HG03460 (cell line): ENCODE results near the gene XRCC1.
"Not testable (repeated sequence)": the region's sequence is repeated elsewhere in the genome, so short reads cannot be mapped to it uniquely, and the experiment has no call there.

ENCODE experiments used
- ATAC-seq: cut with Tn5 transposase; IDR thresholded peaks from one replicate; pipeline ENCODE4 v1.9.1; 2021; ENCODE audit not compliant: unreplicated experiment

XRCC1 gene

GRCh38 chr19:43575156-43575950 lies at the start of gene XRCC1, which contains the start of gene PINLYP:
TSS of gene XRCC1 (minus strand) at chr19:43575527. CDS start at chr19:43575458, 69 bp downstream.
TSS of gene PINLYP (plus strand) at chr19:43575801. CDS start at chr19:43577192, 1,391 bp downstream.
- ATAC-seq: peak; percentile 94

GRCh38 chr19:43624933-43625332 lies 49.6 kb upstream of the XRCC1 start:
- ATAC-seq: no peak

GRCh38 chr19:43623889-43624670 lies 48.8 kb upstream of the XRCC1 start:
- ATAC-seq: no peak

GRCh38 chr19:43622956-43623355 lies 47.6 kb upstream of the XRCC1 start:
- ATAC-seq: no peak

- no peak for ATAC-seq
Observed at GRCh38 chr19:43622070-43622469, 46.7 kb upstream of the XRCC1 start.

GRCh38 chr19:43620061-43621001 lies 45.0 kb upstream of the XRCC1 start:
- ATAC-seq: no peak

GRCh38 chr19:43619262-43620060 lies 44.1 kb upstream of the XRCC1 start, which contains the start of gene ZNF428:
TSS of gene ZNF428 (minus strand) at chr19:43619629. CDS start at chr19:43614304, 5,325 bp downstream.
- peak; percentile 72 for ATAC-seq

GRCh38 chr19:43618921-43619261 lies 43.6 kb upstream of the XRCC1 start:
- peak; percentile 27 for ATAC-seq

- ATAC-seq: no peak
Observed at GRCh38 chr19:43616954-43617353, 41.6 kb upstream of the XRCC1 start.

- no peak for ATAC-seq
Observed at GRCh38 chr19:43616306-43616705, 41.0 kb upstream of the XRCC1 start.

- no peak for ATAC-seq
Observed at GRCh38 chr19:43612374-43612773, 37.0 kb upstream of the XRCC1 start.

GRCh38 chr19:43611788-43612187 lies 36.5 kb upstream of the XRCC1 start, which contains the start of gene SRRM5:
TSS of gene SRRM5 (plus strand) at chr19:43612088. CDS start at chr19:43612122, 34 bp downstream.
- no peak for ATAC-seq

- ATAC-seq: no peak
Observed at GRCh38 chr19:43610493-43610892, 35.2 kb upstream of the XRCC1 start.

- ATAC-seq: no peak
Observed at GRCh38 chr19:43609872-43610271, 34.5 kb upstream of the XRCC1 start.

- ATAC-seq: no peak
Observed at GRCh38 chr19:43607238-43608205, 32.2 kb upstream of the XRCC1 start.

- no peak for ATAC-seq
Observed at GRCh38 chr19:43606569-43607229, 31.4 kb upstream of the XRCC1 start.

- ATAC-seq: no peak
Observed at GRCh38 chr19:43605875-43606568, 30.7 kb upstream of the XRCC1 start.

- ATAC-seq: not testable (repeated sequence)
Observed at GRCh38 chr19:43600326-43600725, 25.0 kb upstream of the XRCC1 start.
